Endodermal cell (in vitro differentiated cells): ENCODE measurements around the gene HMOX1. TPM values are rescaled to one million over a fixed set of nuclear protein-coding genes. Genes with fewer than 3 reads are reported as not detected.

Experiments
- DNase-seq: peaks from one replicate; pipeline ENCODE4 v3.0.0-alpha.2; 2017
- H3K27ac ChIP-seq: 2 replicates; pipeline ENCODE4 v1.5.1; 2013; ENCODE audit warnings: mild to moderate bottlenecking, low read depth, low read length, moderate library complexity
- H3K27me3 ChIP-seq: 2 replicates; pipeline ENCODE4 v1.6.1; 2013; ENCODE audit warnings: mild to moderate bottlenecking, low read length, moderate library complexity; ENCODE audit not compliant: insufficient read depth, control insufficient read depth, poor library complexity, severe bottlenecking
- H3K36me3 ChIP-seq: 2 replicates; pipeline ENCODE4 v1.7.0; 2013; ENCODE audit warnings: mild to moderate bottlenecking, low read length, moderate library complexity; ENCODE audit not compliant: control insufficient read depth, insufficient read depth
- H3K4me1 ChIP-seq: one replicate; pipeline ENCODE4 v1.7.0; 2013; ENCODE audit warnings: low read length; ENCODE audit not compliant: control insufficient read depth, insufficient read depth
- H3K4me3 ChIP-seq: 2 replicates; pipeline ENCODE4 v1.5.1; 2013; ENCODE audit warnings: mild to moderate bottlenecking, low read length, moderate library complexity
- H3K9ac ChIP-seq: 2 replicates; pipeline ENCODE4 v1.6.1; 2013; ENCODE audit warnings: mild to moderate bottlenecking, low read length, moderate library complexity; ENCODE audit not compliant: poor library complexity, severe bottlenecking; ENCODE audit errors: extremely low read depth
- H3K9me3 ChIP-seq: 2 replicates; pipeline ENCODE4 v1.6.1; 2013; ENCODE audit warnings: mild to moderate bottlenecking, low read length, moderate library complexity; ENCODE audit not compliant: control insufficient read depth
- H3K27ac Mint-ChIP-seq: 2 replicates; pipeline ENCODE4 v1.8.0; 2020; ENCODE audit warnings: mixed read lengths
- H3K27me3 Mint-ChIP-seq: 2 replicates; pipeline ENCODE4 v1.8.0; 2021; ENCODE audit warnings: mild to moderate bottlenecking, mixed read lengths; ENCODE audit not compliant: insufficient read depth
- H3K36me3 Mint-ChIP-seq: 2 replicates; pipeline ENCODE4 v1.8.0; 2020; ENCODE audit warnings: low read depth, mixed read lengths
- H3K4me1 Mint-ChIP-seq: 2 replicates; pipeline ENCODE4 v1.8.0; 2020; ENCODE audit warnings: mixed read lengths
- H3K4me3 Mint-ChIP-seq: 2 replicates; pipeline ENCODE4 v1.8.0; 2020; ENCODE audit warnings: mild to moderate bottlenecking, moderate library complexity, mixed read lengths
- H3K9me3 Mint-ChIP-seq: 2 replicates; pipeline ENCODE4 v1.8.0; 2020; ENCODE audit warnings: mild to moderate bottlenecking, mixed read lengths
- CTCF ChIP-seq: fragments of 200-600 bp; sonication (generic); conservative IDR thresholded peaks from 2 replicates; pipeline ENCODE4 v1.5.0; 2021; ENCODE audit warnings: antibody characterized with exemption, mild to moderate bottlenecking
- WGBS, 2 experiments: methylation state at CpG; one replicate each; pipeline versions ENCODE4 v1.1.5 to v1.1.7; 2013; ENCODE audit warnings: missing lambda C conversion rate in 2 of 2, mixed read lengths in 1 of 2; ENCODE audit not compliant: insufficient coverage in 1 of 2, insufficient read length in 1 of 2; 5-methylcytosine and 5-hydroxymethylcytosine counted together
- total RNA-seq, 2 donors: library from RNA; stranded (reverse); fragmentation: NEBNext Ultra II Directional in 1 of 2; extraction: Animal tissue kit (Norgen Biotek cat#: 25700) in 1 of 2; gene quantifications; 2 replicates in 1 of 2; 3 replicates in 1 of 2; pipeline ENCODE4 v1.2.1, GENCODE V29; 2021

HMOX1 gene
- total RNA-seq, 2 donors from 2014 or later = 11.4 to 21.6 TPM

DNA sequence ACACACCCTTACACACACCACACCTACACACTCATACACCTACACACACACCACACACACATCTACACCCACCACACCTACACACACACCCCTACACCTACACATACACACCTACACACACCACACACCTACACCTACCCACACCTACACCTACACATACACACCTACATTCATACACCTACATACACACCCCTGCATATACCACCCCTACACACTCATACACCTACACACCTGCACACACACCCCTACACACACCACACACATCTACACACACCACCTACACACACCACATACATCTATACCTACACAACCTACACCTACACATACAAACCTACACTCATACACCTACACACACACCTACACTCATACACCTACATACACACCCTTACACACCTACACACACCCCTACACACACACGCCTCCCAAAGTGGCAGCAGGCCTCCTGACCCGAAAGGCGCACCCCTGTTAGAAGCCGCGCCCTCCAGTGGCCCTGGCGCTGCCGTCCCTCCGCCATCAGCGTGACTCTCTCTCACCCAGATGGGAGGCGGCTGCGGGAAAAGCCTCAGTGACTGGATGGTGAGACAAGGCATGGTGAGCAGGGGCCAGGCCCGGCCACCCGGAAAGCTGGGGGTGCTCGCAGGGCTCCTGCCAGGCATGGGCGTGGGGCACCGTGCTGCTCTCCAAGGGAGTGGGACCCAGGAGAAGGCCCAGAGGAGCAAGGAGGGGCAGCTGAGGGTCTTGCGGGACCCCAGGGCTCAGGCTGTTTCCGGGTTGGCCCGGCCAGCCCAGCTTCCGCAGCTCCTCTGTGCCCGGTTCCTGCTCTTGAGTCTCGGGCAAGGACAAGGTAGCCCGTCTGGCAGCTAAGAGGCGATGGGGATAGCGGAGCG, 37.0 kb upstream of the HMOX1 start:
- H3K4me3 Mint-ChIP-seq = no peak overlapping the region
- H3K27me3 ChIP-seq = no peaks in the 10 kb centered on the region
- no peak overlapping the region for H3K27ac ChIP-seq
- DNase-seq = no peak
- peaks cover 14% of the 10 kb centered on the region for H3K36me3 Mint-ChIP-seq
- H3K9me3 Mint-ChIP-seq = no peaks in the 10 kb centered on the region
- H3K9ac ChIP-seq = no peak overlapping the region
- no peak for TF ChIP-seq CTCF
- WGBS, 2 experiments = 93 to 95% methylated on average over 16 to 26 of the region's 26 CpGs
- no peaks in the 10 kb centered on the region for H3K4me1 Mint-ChIP-seq
- no peaks in the 10 kb centered on the region for H3K27me3 Mint-ChIP-seq
- H3K4me1 ChIP-seq = no peaks in the 10 kb centered on the region
- H3K27ac Mint-ChIP-seq = no peak overlapping the region
- no peaks in the 10 kb centered on the region for H3K9me3 ChIP-seq
- H3K4me3 ChIP-seq = no peak overlapping the region
- peaks cover 10% of the 10 kb centered on the region for H3K36me3 ChIP-seq

DNA sequence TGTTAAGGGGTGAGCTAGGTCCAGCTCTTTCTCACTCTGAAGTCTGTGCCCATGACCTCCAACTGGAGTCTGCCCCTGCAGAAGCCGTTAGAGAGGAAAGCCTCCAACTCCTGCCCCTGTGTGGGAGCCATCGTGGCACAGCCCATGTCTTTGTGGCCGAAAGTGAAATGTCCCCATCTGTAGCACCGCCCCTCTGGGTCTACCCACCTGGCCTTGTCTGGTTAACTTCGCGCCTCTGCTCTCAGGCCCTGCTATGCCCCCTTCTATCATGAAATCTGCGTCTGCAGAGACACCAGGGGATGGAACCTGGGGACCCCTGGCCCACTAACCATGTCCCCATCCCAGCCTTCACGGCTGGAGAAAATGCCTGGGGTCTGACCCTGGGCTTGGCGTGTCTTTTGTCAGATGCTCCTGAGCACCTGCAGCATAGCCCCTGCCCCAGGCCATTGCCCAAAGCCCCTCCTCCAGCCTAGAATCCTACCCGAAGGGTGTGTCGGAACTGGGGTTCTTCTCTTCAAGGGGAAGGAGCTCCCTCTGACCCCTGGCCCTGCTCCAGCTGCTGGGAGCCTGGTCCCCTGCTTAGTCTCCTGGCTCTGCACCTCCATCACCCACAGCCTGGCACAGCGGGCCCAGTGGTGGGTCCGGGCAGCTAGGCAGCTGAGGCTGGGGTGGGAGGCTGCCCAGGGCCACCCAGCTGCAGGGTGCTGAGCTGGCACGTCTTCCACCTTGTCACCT, 35.8 kb upstream of the HMOX1 start:
- no peaks in the 10 kb centered on the region for H3K9me3 Mint-ChIP-seq
- H3K4me3 Mint-ChIP-seq = no peak overlapping the region
- WGBS, 2 experiments = 88 to 90% methylated on average over 8 to 14 of the region's 14 CpGs
- no peak overlapping the region for H3K27ac ChIP-seq
- H3K4me1 ChIP-seq = no peaks in the 10 kb centered on the region
- H3K36me3 Mint-ChIP-seq = peaks cover 11% of the 10 kb centered on the region
- H3K4me3 ChIP-seq = no peak overlapping the region
- no peak overlapping the region for H3K9ac ChIP-seq
- no peaks in the 10 kb centered on the region for H3K27me3 ChIP-seq
- no peaks in the 10 kb centered on the region for H3K9me3 ChIP-seq
- no peak for TF ChIP-seq CTCF
- H3K27me3 Mint-ChIP-seq = no peaks in the 10 kb centered on the region
- H3K4me1 Mint-ChIP-seq = no peaks in the 10 kb centered on the region
- peaks cover 10% of the 10 kb centered on the region for H3K36me3 ChIP-seq
- H3K27ac Mint-ChIP-seq = no peak overlapping the region
- DNase-seq = no peak

DNA sequence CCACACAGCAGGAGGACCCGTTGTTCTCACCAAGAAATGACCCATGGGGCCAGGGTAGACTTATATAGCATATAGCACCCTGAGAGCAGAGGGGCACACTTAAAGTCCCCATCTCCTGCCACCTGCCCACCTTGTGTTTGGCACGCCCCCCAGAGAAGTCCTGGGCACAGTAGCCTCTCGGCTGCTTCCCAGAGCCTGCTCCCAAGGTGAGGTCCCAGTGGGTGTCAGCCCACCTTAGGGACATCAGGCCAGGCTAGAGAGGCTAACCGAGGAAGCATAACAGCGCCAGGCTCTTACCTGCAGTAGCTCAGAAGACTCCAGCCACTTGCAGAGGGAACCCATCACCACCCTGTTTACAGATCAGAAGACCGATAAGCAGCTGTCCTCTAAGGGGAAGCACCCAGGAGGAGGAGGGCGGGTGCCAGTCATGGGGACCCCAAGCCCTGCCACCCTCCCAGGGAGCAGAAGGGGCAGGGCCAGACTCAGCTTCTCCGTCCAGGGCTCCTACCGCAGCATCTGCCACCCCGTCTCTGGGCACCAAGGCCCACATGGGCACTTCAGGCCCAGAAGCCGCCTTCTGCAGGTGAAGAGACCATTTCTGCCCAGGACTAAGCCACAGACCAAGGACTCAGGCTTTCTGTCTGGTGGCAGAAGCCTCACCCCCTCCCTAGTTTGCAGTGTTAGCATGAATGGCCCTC, 34.9 kb upstream of the HMOX1 start:
- H3K36me3 ChIP-seq = peaks cover 10% of the 10 kb centered on the region
- no peak overlapping the region for H3K9ac ChIP-seq
- no peak for DNase-seq
- H3K9me3 ChIP-seq = no peaks in the 10 kb centered on the region
- Mint-ChIP-seq H3K27ac (no peak overlapping the region), H3K36me3 (peaks cover 3% of the 10 kb centered on the region), H3K4me3 (no peak overlapping the region), H3K9me3 (no peaks in the 10 kb centered on the region), H3K27me3 (peaks cover under 1% of the 10 kb centered on the region), H3K4me1 (no peaks in the 10 kb centered on the region)
- no peaks in the 10 kb centered on the region for H3K4me1 ChIP-seq
- no peak overlapping the region for H3K4me3 ChIP-seq
- WGBS, 2 experiments = 92 to 95% methylated on average over 10 to 11 of the region's 11 CpGs
- H3K27ac ChIP-seq = no peak overlapping the region
- no peak for TF ChIP-seq CTCF
- no peaks in the 10 kb centered on the region for H3K27me3 ChIP-seq
